ENCODE data around the gene MAST4.

MAST4 gene

DNA sequence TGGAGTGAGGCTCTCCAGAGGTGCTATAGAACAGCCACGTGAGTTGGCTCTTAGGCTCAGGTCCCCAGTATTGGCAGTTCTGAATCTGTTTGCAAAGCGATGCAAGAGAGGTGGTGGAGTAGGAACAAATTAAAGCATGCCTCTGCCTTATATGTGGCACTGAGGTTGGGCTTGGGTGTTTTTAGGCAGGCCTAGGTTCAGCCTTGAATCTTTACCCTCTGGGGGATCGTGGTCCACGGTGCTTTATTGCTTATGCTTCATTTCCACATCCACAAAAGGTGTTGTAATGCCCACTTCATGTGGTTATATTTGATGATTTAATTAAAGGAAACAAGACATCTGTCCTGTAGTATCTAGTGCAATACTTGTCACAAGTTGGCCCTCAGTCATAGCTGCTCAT is 544.2 kb downstream of the MAST4 start:
- Histone ChIP-seq H3K27ac (no peak overlapping the region), H3K4me3 (ENCODE audit: low read depth, low read length) (no peak overlapping the region), H3K27me3 (replicated peaks) (no peaks in the 10 kb centered on the region), H3K36me3 (replicated peaks) (peaks cover 24% of the 10 kb centered on the region)
- TF ChIP-seq, protein P1, sequence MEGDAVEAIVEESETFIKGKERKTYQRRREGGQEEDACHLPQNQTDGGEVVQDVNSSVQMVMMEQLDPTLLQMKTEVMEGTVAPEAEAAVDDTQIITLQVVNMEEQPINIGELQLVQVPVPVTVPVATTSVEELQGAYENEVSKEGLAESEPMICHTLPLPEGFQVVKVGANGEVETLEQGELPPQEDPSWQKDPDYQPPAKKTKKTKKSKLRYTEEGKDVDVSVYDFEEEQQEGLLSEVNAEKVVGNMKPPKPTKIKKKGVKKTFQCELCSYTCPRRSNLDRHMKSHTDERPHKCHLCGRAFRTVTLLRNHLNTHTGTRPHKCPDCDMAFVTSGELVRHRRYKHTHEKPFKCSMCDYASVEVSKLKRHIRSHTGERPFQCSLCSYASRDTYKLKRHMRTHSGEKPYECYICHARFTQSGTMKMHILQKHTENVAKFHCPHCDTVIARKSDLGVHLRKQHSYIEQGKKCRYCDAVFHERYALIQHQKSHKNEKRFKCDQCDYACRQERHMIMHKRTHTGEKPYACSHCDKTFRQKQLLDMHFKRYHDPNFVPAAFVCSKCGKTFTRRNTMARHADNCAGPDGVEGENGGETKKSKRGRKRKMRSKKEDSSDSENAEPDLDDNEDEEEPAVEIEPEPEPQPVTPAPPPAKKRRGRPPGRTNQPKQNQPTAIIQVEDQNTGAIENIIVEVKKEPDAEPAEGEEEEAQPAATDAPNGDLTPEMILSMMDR (IDR thresholded peaks at IDR 0.05; ENCODE audit: low read depth, low read length, missing control alignments) = no peak
- in situ Hi-C loops (cut with HindIII; ENCODE audit: low pct_ligation_motif_present, low sequenced_read_pairs) = no loop called here
- no peak for DNase-seq

DNA sequence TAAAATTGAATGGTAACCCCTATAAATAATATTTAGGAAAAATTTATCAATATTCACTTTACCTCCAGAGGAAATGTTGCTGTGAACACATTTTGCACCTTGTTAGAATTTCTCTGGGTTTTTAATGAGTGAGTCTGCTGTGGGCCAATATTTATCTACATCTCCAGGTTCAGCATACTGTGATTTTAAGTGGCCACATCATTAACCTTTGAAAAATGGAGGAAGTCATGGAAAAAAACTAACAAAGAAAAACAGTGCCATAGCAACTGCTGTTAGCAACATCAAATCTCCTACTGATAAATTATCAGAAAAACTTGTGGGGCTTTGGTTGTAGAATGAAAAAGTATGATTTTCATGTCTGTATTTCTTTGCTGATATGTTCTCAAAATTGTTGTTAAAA is 545.5 kb downstream of the MAST4 start:
- in situ Hi-C loops (cut with HindIII; ENCODE audit: low pct_ligation_motif_present, low sequenced_read_pairs) = no loop called here
- no peak for DNase-seq
- H3K36me3 ChIP-seq (replicated peaks) = peaks cover 27% of the 10 kb centered on the region
- H3K27ac ChIP-seq = no peak overlapping the region
- no peak overlapping the region for H3K4me3 ChIP-seq (ENCODE audit: low read depth, low read length)
- TF ChIP-seq, protein P1 (IDR thresholded peaks at IDR 0.05; ENCODE audit: low read depth, low read length, missing control alignments) = no peak
- H3K27me3 ChIP-seq (replicated peaks) = no peaks in the 10 kb centered on the region

DNA sequence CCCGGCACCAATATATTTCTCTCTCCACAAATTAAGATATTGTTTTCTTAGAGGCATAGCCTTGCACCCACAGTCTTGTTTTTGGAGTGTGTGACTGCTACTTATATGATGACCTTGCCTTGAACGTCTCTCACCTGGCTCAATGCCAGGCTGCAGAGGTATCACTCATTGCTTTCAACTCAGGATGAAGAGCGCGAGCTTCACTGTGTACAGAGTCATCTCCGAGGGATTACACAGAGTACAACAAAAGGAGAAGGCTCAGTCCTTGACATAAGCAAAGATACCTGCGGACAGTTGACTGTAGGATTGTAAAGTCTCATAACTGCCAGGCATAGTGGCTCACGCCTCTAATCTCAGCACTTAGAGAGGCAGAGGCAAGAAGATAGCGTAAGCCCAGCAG is 546.6 kb downstream of the MAST4 start:
- H3K27ac ChIP-seq = no peak overlapping the region
- H3K4me3 ChIP-seq (ENCODE audit: low read depth, low read length) = no peak overlapping the region
- no peak for DNase-seq
- H3K27me3 ChIP-seq (replicated peaks) = no peaks in the 10 kb centered on the region
- peaks cover 23% of the 10 kb centered on the region for H3K36me3 ChIP-seq (replicated peaks)
- TF ChIP-seq, protein P1 (IDR thresholded peaks at IDR 0.05; ENCODE audit: low read depth, low read length, missing control alignments) = no peak
- in situ Hi-C loops (cut with HindIII; ENCODE audit: low pct_ligation_motif_present, low sequenced_read_pairs) = no loop called here

DNA sequence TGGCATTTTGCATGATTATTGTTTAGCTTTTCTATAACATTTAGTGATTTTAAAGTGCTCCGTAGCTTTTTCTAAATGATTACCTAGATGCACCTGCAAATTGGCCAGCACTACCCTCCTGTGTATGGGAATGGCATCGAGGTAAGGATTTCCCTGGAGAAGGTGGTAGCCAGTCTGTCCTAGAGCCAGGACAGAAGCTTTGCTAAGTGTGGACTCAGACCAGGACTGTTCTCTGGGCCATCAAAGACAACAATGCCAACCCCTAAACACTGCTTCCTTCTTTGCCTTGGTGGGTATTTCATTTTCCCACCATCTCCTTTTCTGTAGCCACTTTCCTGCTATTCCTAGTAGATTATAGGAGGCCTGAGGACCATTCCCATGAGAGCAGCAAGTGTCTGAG is 547.4 kb downstream of the MAST4 start:
- in situ Hi-C loops (cut with HindIII; ENCODE audit: low pct_ligation_motif_present, low sequenced_read_pairs) = no loop called here
- TF ChIP-seq, protein P1 (IDR thresholded peaks at IDR 0.05; ENCODE audit: low read depth, low read length, missing control alignments) = no peak
- DNase-seq = no peak
- Histone ChIP-seq H3K36me3 (replicated peaks) (peaks cover 22% of the 10 kb centered on the region), H3K27ac (no peak overlapping the region), H3K4me3 (ENCODE audit: low read depth, low read length) (no peak overlapping the region), H3K27me3 (replicated peaks) (no peaks in the 10 kb centered on the region)

DNA sequence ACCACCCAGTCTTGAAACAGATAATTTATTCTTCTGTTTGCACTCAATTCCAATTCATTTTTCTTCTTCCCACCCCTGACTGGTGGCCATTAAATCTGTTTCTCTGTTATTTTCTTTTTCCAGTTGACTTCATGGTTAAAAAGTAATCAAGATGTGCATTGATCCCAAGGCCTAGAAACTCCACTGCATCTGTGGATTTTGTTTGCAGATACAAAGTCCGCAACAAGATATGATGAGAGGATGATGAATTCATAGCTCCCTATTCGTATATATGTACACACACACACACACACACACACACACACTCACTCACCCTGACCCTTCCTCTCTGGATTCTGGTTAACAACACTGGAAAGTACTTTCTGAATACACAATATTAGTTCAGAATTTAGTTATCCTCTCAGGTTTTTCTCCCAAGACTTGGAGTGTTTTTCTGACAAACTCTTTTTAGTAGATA is 548.0 kb downstream of the MAST4 start:
- in situ Hi-C loops (cut with HindIII; ENCODE audit: low pct_ligation_motif_present, low sequenced_read_pairs) = no loop called here
- TF ChIP-seq, protein P1 (IDR thresholded peaks at IDR 0.05; ENCODE audit: low read depth, low read length, missing control alignments) = no peak
- H3K36me3 ChIP-seq (replicated peaks) = peaks cover 22% of the 10 kb centered on the region
- no peak for DNase-seq
- no peaks in the 10 kb centered on the region for H3K27me3 ChIP-seq (replicated peaks)
- no peak overlapping the region for H3K4me3 ChIP-seq (ENCODE audit: low read depth, low read length)
- no peak overlapping the region for H3K27ac ChIP-seq

DNA sequence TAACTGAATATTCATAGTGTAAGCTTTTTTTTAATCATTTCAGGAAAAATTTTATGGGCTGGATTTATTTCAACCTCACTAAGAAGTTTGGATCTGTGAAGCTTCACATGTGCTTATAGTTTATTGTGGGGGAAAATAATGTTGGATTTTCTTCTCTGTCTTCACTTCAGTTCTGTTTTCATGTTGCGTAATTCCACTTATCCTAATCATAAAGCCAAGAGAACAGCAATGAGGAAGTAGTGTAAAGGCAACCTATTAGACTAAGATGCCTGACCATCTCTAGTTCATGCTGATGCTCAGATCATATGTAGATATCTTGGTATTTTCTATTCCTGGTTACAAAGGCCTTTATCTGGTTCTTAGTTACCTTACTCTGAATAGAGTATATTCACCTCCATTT is 550.4 kb downstream of the MAST4 start:
- H3K4me3 ChIP-seq (ENCODE audit: low read depth, low read length) = no peak overlapping the region
- peaks cover 22% of the 10 kb centered on the region for H3K36me3 ChIP-seq (replicated peaks)
- H3K27ac ChIP-seq = no peak overlapping the region

More for the DNA sequence above, 550.4 kb downstream of the MAST4 start:
- H3K27me3 ChIP-seq (replicated peaks) = no peaks in the 10 kb centered on the region
- no peak for DNase-seq
- TF ChIP-seq, protein P1 (IDR thresholded peaks at IDR 0.05; ENCODE audit: low read depth, low read length, missing control alignments) = no peak
- in situ Hi-C loops (cut with HindIII; ENCODE audit: low pct_ligation_motif_present, low sequenced_read_pairs) = no loop called here

Data from brain microvascular endothelial cell (primary cell).